H1 (cell line): Measurements from ENCODE around the gene CFAP61.

Source experiments
- BCL11A ChIP-seq, 2 experiments: IDR thresholded peaks; one replicate each; pipeline ENCODE4 v1.6.1; 2011; ENCODE audit warnings: low read depth in 2 of 2, low read length in 2 of 2, mild to moderate bottlenecking in 2 of 2
- CEBPB ChIP-seq: IDR thresholded peaks from 2 replicates; pipeline ENCODE4 v1.6.1; 2012; ENCODE audit warnings: low read depth, low read length
- CTCF ChIP-seq, 3 experiments: IDR thresholded peaks; 1 replicate in 2 of 3; 2 replicates in 1 of 3; pipeline versions ENCODE4 v1.5.1 to v1.6.1; 2011; ENCODE audit warnings: low read length in 3 of 3, mild to moderate bottlenecking in 3 of 3, inconsistent platforms in 2 of 3, low read depth in 1 of 3, moderate library complexity in 1 of 3; ENCODE audit not compliant: insufficient read depth in 1 of 3; ENCODE audit errors: control extremely low read depth in 1 of 3
- EZH2 ChIP-seq: fragments of 200-600 bp; sonication (generic); IDR thresholded peaks from 2 replicates; pipeline ENCODE4 v1.7.1; 2012; ENCODE audit warnings: low read depth, mild to moderate bottlenecking, moderate library complexity, low read length, inconsistent platforms; ENCODE audit not compliant: severe bottlenecking
- GTF2F1 ChIP-seq: IDR thresholded peaks from 2 replicates; pipeline ENCODE4 v1.6.1; 2012; ENCODE audit warnings: low read depth, low read length, improper control_type of control experiment, borderline replicate concordance
- JUN ChIP-seq: IDR thresholded peaks from 2 replicates; pipeline ENCODE4 v1.6.1; 2011; ENCODE audit warnings: low read depth, mild to moderate bottlenecking, improper control_type of control experiment, low read length
- KDM1A ChIP-seq: fragments of 200-600, 300-600 bp; sonication (generic); IDR thresholded peaks from 2 replicates; pipeline ENCODE4 v1.7.1; 2016; ENCODE audit warnings: mild to moderate bottlenecking, low read length, borderline replicate concordance
- NRF1 ChIP-seq: IDR thresholded peaks from 2 replicates; pipeline ENCODE4 v1.6.1; 2011; ENCODE audit warnings: mild to moderate bottlenecking, low read depth, low read length, improper control_type of control experiment
- PHF8 ChIP-seq: fragments of 200-600 bp; sonication (generic); conservative IDR thresholded peaks from 2 replicates; pipeline ENCODE4 v1.7.1; 2012; ENCODE audit warnings: low read depth, mild to moderate bottlenecking, inconsistent platforms, low read length, moderate library complexity
- POLR2A ChIP-seq, 2 experiments: IDR thresholded peaks; 1 replicate in 1 of 2; 2 replicates in 1 of 2; pipeline ENCODE4 v1.6.1; 2011; ENCODE audit warnings: low read depth in 2 of 2, low read length in 2 of 2, mild to moderate bottlenecking in 2 of 2; ENCODE audit errors: control extremely low read depth in 1 of 2
- SAP30 ChIP-seq: fragments of 300-600 bp; sonication (generic); IDR thresholded peaks from 2 replicates; pipeline ENCODE4 v1.7.1; 2012; ENCODE audit warnings: low read length, moderate library complexity, mild to moderate bottlenecking, inconsistent platforms; ENCODE audit not compliant: insufficient read depth, insufficient replicate concordance
- TF ChIP-seq, protein P1 (sequence below): IDR thresholded peaks from 2 replicates; pipeline ENCODE4 v1.6.1; 2012; ENCODE audit warnings: inconsistent platforms
- TF ChIP-seq, protein P2 (sequence below): IDR thresholded peaks from 2 replicates; pipeline ENCODE4 v1.6.1; 2012; ENCODE audit warnings: low read length, inconsistent platforms

GRCh38 chr20:20198011-20198410, 145.7 kb downstream of the CFAP61 start:
- TF ChIP-seq CTCF (IDR thresholded peaks at IDR 0.05; ENCODE audit: control extremely low read depth in 1 of 3, insufficient read depth in 1 of 3, low read depth in 1 of 3, low read length in 3 of 3) = no peak
- TF ChIP-seq POLR2A (IDR thresholded peaks at IDR 0.05; ENCODE audit: control extremely low read depth in 1 of 2, low read depth in 2 of 2, low read length in 2 of 2) = no peak
- TF ChIP-seq SAP30 = no peak
- TF ChIP-seq NRF1 = no peak
- TF ChIP-seq, protein P1, sequence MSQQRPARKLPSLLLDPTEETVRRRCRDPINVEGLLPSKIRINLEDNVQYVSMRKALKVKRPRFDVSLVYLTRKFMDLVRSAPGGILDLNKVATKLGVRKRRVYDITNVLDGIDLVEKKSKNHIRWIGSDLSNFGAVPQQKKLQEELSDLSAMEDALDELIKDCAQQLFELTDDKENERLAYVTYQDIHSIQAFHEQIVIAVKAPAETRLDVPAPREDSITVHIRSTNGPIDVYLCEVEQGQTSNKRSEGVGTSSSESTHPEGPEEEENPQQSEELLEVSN = no peak
- no peak for TF ChIP-seq EZH2
- no peak for TF ChIP-seq BCL11A (IDR thresholded peaks at IDR 0.05; ENCODE audit: low read depth in 2 of 2, low read length in 2 of 2)
- TF ChIP-seq, protein P2, sequence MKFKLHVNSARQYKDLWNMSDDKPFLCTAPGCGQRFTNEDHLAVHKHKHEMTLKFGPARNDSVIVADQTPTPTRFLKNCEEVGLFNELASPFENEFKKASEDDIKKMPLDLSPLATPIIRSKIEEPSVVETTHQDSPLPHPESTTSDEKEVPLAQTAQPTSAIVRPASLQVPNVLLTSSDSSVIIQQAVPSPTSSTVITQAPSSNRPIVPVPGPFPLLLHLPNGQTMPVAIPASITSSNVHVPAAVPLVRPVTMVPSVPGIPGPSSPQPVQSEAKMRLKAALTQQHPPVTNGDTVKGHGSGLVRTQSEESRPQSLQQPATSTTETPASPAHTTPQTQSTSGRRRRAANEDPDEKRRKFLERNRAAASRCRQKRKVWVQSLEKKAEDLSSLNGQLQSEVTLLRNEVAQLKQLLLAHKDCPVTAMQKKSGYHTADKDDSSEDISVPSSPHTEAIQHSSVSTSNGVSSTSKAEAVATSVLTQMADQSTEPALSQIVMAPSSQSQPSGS = no peak
- no peak for TF ChIP-seq KDM1A
- no peak for TF ChIP-seq JUN
- no peak for TF ChIP-seq CEBPB
- no peak for TF ChIP-seq PHF8
- TF ChIP-seq GTF2F1 = no peak
